Hepatic stellate cell (primary cell): ENCODE data around the gene GPR157.
A peak's percentile ranks its signal among the peaks of the same experiment; 100 is the strongest.
"Not testable (repeated sequence)": the region's sequence is repeated elsewhere in the genome, so short reads cannot be mapped to it uniquely, and the experiment has no call there.

Experiments
- DNase-seq: peaks from one replicate; pipeline ENCODE4 v3.0.0; 2011; ENCODE audit warnings: low spot score

The GPR157 gene

GRCh38 chr1:9128520-9129265, at the start of gene GPR157:
Gene GPR157, minus strand, starts transcription at chr1:9129102. Its CDS starts 75 bp downstream, at chr1:9129027.
- DNase-seq = peak; percentile 50

GRCh38 chr1:9174762-9175161, 45.9 kb upstream of the GPR157 start:
- no peak for DNase-seq

- no peak for DNase-seq
Observed at GRCh38 chr1:9174243-9174642, 45.3 kb upstream of the GPR157 start.

GRCh38 chr1:9169601-9170137, 40.8 kb upstream of the GPR157 start:
- DNase-seq = no peak

- DNase-seq = no peak
Observed at GRCh38 chr1:9167638-9168037, 38.7 kb upstream of the GPR157 start.

GRCh38 chr1:9166289-9167235, 37.7 kb upstream of the GPR157 start:
- no peak for DNase-seq

- DNase-seq = no peak
Observed at GRCh38 chr1:9165396-9165795, 36.5 kb upstream of the GPR157 start.

GRCh38 chr1:9164919-9165318, 36.0 kb upstream of the GPR157 start:
- DNase-seq = no peak

GRCh38 chr1:9164532-9164900, 35.6 kb upstream of the GPR157 start:
- no peak for DNase-seq

GRCh38 chr1:9161963-9162362, 33.1 kb upstream of the GPR157 start:
- no peak for DNase-seq

GRCh38 chr1:9161342-9161741, 32.4 kb upstream of the GPR157 start:
- DNase-seq = no peak

GRCh38 chr1:9160079-9160717, 31.3 kb upstream of the GPR157 start:
- DNase-seq = no peak

- no peak for DNase-seq
Observed at GRCh38 chr1:9155879-9156278, 27.0 kb upstream of the GPR157 start.

- not testable (repeated sequence) for DNase-seq
Observed at GRCh38 chr1:9155405-9155804, 26.5 kb upstream of the GPR157 start.

GRCh38 chr1:9153152-9153551, 24.2 kb upstream of the GPR157 start:
- no peak for DNase-seq

GRCh38 chr1:9152535-9152934, 23.6 kb upstream of the GPR157 start:
- DNase-seq = no peak

GRCh38 chr1:9151328-9151860, 22.5 kb upstream of the GPR157 start:
- no peak for DNase-seq

GRCh38 chr1:9150582-9151327, 21.9 kb upstream of the GPR157 start:
- no peak for DNase-seq

- peak; percentile 76 for DNase-seq
Observed at GRCh38 chr1:9149837-9150581, 21.1 kb upstream of the GPR157 start.

- no peak for DNase-seq
Observed at GRCh38 chr1:9149151-9149550, 20.2 kb upstream of the GPR157 start.

- DNase-seq = no peak
Observed at GRCh38 chr1:9146156-9146555, 17.3 kb upstream of the GPR157 start.
